Measurements from ENCODE around the gene CDC42EP2. TPM values are rescaled to one million over a fixed set of nuclear protein-coding genes. Genes with fewer than 3 reads are reported as not detected.

The CDC42EP2 gene, protein sequence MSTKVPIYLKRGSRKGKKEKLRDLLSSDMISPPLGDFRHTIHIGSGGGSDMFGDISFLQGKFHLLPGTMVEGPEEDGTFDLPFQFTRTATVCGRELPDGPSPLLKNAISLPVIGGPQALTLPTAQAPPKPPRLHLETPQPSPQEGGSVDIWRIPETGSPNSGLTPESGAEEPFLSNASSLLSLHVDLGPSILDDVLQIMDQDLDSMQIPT
- total RNA-seq: 10 to 100 TPM; 11.3 to 20.8 (median 13.4) TPM

DNA sequence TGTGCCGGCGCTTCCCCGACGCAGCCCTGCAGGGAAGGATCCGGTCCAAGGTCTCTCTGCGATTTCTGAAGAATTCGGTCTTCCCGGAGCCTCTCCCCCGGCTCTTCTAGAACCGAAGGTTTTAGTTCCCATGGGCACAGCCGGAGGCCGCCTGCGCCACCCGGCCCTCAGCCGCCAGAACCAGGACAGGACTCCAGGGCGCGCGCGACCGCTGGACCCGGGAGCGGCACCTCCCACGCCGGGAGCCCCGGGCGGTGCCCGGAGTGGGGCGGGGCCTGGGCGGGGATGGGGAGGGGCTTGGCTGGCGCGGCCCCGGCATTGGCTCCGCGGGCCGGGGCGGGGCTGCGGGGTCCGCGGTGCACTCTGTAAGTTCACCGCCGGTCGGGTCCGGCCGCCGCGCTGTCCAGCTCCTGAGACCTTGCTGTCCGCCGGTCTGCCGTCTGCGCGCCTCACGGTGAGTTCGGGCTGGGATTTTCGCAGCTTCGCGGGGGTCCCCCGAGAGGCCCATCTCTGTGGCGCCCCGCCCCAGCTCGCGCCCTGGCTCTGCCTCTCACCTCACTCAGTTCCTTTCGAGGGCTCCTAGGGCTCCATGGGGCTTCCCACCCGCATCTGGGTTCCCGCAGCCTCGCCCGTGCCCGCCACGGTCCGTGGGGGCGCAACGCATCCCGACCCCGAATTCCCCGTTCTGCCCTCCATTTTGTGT lies at the start of gene CDC42EP2:
CDC42EP2 (plus strand) TSS at position 366 of the 703 bp plus-strand sequence. CDS start 6,033 bp downstream, outside the sequence.
- Histone ChIP-seq H3K27me3 (no peaks in the 10 kb centered on the region), H3K36me3 (no peaks in the 10 kb centered on the region), H3K4me3 (peak within 1 kb of the TSS; percentile 87 to 99 (median 98)), H3K9me3 (no peaks in the 10 kb centered on the region), H3K27ac (peak within 1 kb of the TSS; percentile 84 to 94), H3K4me1 (peaks cover 9 to 15% of the 10 kb centered on the region in 2 donors)
- peak; percentile 6 to 15 (median 13) for TF ChIP-seq POLR2AphosphoS5 (IDR thresholded peaks at IDR 0.05)
- TF ChIP-seq, protein P1, sequence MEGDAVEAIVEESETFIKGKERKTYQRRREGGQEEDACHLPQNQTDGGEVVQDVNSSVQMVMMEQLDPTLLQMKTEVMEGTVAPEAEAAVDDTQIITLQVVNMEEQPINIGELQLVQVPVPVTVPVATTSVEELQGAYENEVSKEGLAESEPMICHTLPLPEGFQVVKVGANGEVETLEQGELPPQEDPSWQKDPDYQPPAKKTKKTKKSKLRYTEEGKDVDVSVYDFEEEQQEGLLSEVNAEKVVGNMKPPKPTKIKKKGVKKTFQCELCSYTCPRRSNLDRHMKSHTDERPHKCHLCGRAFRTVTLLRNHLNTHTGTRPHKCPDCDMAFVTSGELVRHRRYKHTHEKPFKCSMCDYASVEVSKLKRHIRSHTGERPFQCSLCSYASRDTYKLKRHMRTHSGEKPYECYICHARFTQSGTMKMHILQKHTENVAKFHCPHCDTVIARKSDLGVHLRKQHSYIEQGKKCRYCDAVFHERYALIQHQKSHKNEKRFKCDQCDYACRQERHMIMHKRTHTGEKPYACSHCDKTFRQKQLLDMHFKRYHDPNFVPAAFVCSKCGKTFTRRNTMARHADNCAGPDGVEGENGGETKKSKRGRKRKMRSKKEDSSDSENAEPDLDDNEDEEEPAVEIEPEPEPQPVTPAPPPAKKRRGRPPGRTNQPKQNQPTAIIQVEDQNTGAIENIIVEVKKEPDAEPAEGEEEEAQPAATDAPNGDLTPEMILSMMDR (IDR thresholded peaks at IDR 0.05): no peak
- TF ChIP-seq POLR2A (IDR thresholded peaks at IDR 0.05): no peak
- intact Hi-C loops (cut with DNase I; ENCODE audit: low total_unique reads): loop anchor here (5.0 kb wide), 1 partner anchor 37 kb away; no protein-coding TSS in a partner anchor
- peak; percentile 66 to 81 for DNase-seq (ENCODE audit: low spot score in 2 of 2)

DNA sequence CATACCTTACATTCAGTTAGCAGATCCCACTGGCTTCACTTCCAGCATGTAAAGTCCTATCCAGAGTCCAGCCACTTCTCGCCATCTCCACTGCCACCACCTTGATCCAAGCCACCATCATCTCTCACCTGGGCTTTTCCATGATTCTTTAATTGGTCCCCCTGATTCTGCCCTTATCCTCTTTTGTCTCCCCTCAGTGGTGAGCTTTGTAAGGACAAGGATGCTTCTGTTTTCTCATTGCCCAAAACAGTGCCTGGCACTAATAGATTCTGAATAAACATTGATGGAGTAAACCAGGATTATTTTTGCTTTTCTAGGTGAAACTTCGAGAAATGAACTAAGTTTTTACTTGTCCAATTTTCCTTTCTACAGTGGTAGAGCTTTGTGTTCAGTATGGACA lies 48.5 kb upstream of the CDC42EP2 start:
- H3K27me3 ChIP-seq: no peaks in the 10 kb centered on the region
- no peaks in the 10 kb centered on the region for H3K36me3 ChIP-seq
- DNase-seq (ENCODE audit: low spot score in 2 of 2): no peak
- H3K27ac ChIP-seq: no peak overlapping the region
- intact Hi-C loops (cut with DNase I; ENCODE audit: low total_unique reads): no loop called here
- no peaks in the 10 kb centered on the region for H3K9me3 ChIP-seq
- H3K4me1 ChIP-seq: peaks cover 0 to 5% of the 10 kb centered on the region in 2 donors
- no peak overlapping the region for H3K4me3 ChIP-seq
- TF ChIP-seq POLR2A (IDR thresholded peaks at IDR 0.05): no peak
- TF ChIP-seq, protein P1 (IDR thresholded peaks at IDR 0.05): peak in 1 of 3 donors; percentile 11

DNA sequence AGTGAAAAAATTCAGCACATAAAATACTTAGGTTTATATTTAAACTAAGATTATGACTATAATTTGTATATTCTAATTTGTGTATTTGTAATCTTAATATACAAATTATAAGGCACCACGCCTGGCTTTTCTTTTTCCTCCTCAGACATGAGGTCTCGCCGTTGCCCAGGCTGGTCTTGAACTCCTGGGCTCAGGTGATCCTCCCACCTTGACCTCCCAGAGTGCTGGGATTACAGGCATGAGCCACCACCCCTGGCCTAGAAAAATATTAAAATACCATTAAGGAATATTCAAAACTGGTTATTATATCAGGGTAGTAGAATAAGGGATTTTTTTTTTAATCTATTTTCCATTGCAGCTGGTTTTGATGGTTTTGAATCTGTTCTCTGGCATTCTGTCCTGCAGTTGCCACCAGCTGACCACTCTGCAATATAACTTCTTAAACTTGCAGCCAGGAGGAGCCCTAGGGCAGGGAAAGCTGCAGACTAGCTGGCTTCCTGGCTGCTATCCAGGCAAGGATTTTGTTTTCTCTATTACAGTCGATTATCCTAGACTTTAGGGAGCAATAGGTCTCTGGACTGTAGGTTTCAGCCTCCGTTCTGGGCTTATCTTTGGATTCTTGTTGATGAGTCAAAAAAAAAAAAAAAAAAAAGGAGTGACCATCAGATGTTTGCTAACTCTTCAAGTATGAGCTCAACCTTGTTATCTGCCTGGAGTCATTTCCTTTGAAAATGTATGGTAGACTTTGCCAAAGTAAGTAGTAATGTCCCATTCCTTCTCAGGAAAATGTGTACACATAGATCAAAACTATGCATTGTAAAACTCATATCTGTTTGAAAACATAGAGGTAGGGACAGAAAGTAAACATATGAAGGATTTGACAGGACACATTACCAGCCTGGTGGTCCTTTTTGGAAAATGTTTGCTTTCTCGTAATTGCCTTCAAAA lies 39.7 kb upstream of the CDC42EP2 start:
- Histone ChIP-seq H3K27ac (peak overlapping the region in 1 of 2 donors; percentile 44), H3K36me3 (no peaks in the 10 kb centered on the region), H3K4me3 (no peak overlapping the region), H3K27me3 (no peaks in the 10 kb centered on the region), H3K9me3 (no peaks in the 10 kb centered on the region), H3K4me1 (no peaks in the 10 kb centered on the region)
- peak; percentile 68 to 72 for DNase-seq (ENCODE audit: low spot score in 2 of 2)
- intact Hi-C loops (cut with DNase I; ENCODE audit: low total_unique reads): loop anchor here (5.0 kb wide), 1 partner anchor 42 kb away; no protein-coding TSS in a partner anchor
- TF ChIP-seq POLR2AphosphoS5 (IDR thresholded peaks at IDR 0.05) (peak; percentile 79 to 96 (median 81)), POLR2A (IDR thresholded peaks at IDR 0.05) (no peak)
- TF ChIP-seq, protein P1 (IDR thresholded peaks at IDR 0.05): peak; percentile 67 to 93 (median 86)

DNA sequence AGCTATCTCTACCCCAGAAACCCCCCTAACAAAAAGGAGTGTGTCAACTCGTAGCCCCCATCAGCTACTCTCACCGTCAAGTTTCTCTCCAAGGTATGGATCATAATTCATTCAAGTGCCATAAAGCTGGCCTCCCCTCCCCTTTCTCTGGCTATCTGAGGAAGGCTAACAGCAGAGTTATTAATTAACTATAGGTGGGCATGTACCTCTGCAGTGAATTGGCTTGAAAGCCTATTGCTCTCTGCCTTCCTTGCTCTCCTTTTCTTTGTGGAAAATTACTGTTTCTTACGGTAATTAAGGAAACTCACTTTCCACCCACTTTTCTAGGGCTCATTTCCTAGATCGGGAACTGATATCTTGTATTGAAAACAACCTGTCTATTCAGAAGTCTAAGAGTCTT lies 38.8 kb upstream of the CDC42EP2 start:
- H3K27me3 ChIP-seq: no peaks in the 10 kb centered on the region
- DNase-seq (ENCODE audit: low spot score in 2 of 2): no peak
- H3K4me1 ChIP-seq: no peaks in the 10 kb centered on the region
- intact Hi-C loops (cut with DNase I; ENCODE audit: low total_unique reads): loop anchor here (5.0 kb wide), 1 partner anchor 41 kb away; no protein-coding TSS in a partner anchor
- TF ChIP-seq, protein P1 (IDR thresholded peaks at IDR 0.05): no peak
- TF ChIP-seq POLR2AphosphoS5 (IDR thresholded peaks at IDR 0.05): no peak
- no peak for TF ChIP-seq POLR2A (IDR thresholded peaks at IDR 0.05)
- no peaks in the 10 kb centered on the region for H3K9me3 ChIP-seq
- H3K36me3 ChIP-seq: no peaks in the 10 kb centered on the region
- H3K27ac ChIP-seq: no peak overlapping the region
- no peak overlapping the region for H3K4me3 ChIP-seq
